Liver (tissue), 9 donors: ENCODE results near the gene TUB. TPM values are rescaled to one million over a fixed set of nuclear protein-coding genes. Genes with fewer than 3 reads are reported as not detected.

Experiments
- DNase-seq: peaks from one replicate; pipeline ENCODE4 v3.0.0-alpha.2; 2017; ENCODE audit warnings: low spot score
- H3K27ac ChIP-seq, 2 donors: one replicate each; pipeline ENCODE4 v1.7.0; 2013; ENCODE audit warnings: inconsistent platforms in 2 of 2, low read length in 2 of 2, control low read depth in 1 of 2, low read depth in 1 of 2, mild to moderate bottlenecking in 1 of 2
- H3K27me3 ChIP-seq, 4 donors: one replicate each; pipeline versions ENCODE4 v1.6.1 to v1.7.0; 2013; ENCODE audit warnings: low read length in 3 of 4, inconsistent platforms in 1 of 4, mild to moderate bottlenecking in 1 of 4, moderate library complexity in 1 of 4; ENCODE audit not compliant: control insufficient read depth in 4 of 4, insufficient read depth in 4 of 4
- H3K36me3 ChIP-seq, 4 donors: one replicate each; pipeline versions ENCODE4 v1.6.1 to v1.7.0; 2013; ENCODE audit warnings: low read length in 3 of 4, mild to moderate bottlenecking in 3 of 4, low read depth in 1 of 4, moderate library complexity in 1 of 4; ENCODE audit not compliant: control insufficient read depth in 4 of 4, insufficient read depth in 3 of 4
- H3K4me1 ChIP-seq, 4 donors: one replicate each; pipeline versions ENCODE4 v1.6.1 to v1.7.0; 2013; ENCODE audit warnings: low read length in 3 of 4, mild to moderate bottlenecking in 3 of 4, moderate library complexity in 1 of 4; ENCODE audit not compliant: control insufficient read depth in 4 of 4, insufficient read depth in 4 of 4
- H3K4me3 ChIP-seq, 3 donors: one replicate each; pipeline versions ENCODE4 v1.6.1 to v1.7.0; 2013; ENCODE audit warnings: low read length in 3 of 3, control low read depth in 1 of 3, low read depth in 1 of 3, mild to moderate bottlenecking in 1 of 3
- H3K9ac ChIP-seq, 2 donors: one replicate each; pipeline ENCODE4 v1.7.0; 2013; ENCODE audit warnings: low read length in 2 of 2, mild to moderate bottlenecking in 2 of 2, moderate library complexity in 2 of 2, control low read depth in 1 of 2, low read depth in 1 of 2
- H3K9me3 ChIP-seq, 4 donors: one replicate each; pipeline versions ENCODE4 v1.6.1 to v1.7.0; 2013; ENCODE audit warnings: low read length in 3 of 4; ENCODE audit not compliant: control insufficient read depth in 4 of 4
- EGR1 ChIP-seq, 2 donors: IDR thresholded peaks; 2 replicates each; pipeline ENCODE4 v1.6.1; 2016 to 2018; ENCODE audit warnings: antibody characterized with exemption in 2 of 2, low read depth in 2 of 2
- FOXA1 ChIP-seq: IDR thresholded peaks from 2 replicates; pipeline ENCODE4 v1.6.1; 2016; ENCODE audit warnings: antibody characterized with exemption
- FOXA2 ChIP-seq: IDR thresholded peaks from 2 replicates; pipeline ENCODE4 v1.6.1; 2016; ENCODE audit warnings: antibody characterized with exemption
- GABPA ChIP-seq, 2 donors: IDR thresholded peaks in 1 of 2; conservative IDR thresholded peaks in 1 of 2; 2 replicates each; pipeline ENCODE4 v1.6.1; 2016; ENCODE audit warnings: antibody characterized with exemption in 2 of 2, mild to moderate bottlenecking in 1 of 2, moderate library complexity in 1 of 2
- HNF4A ChIP-seq, 2 donors: conservative IDR thresholded peaks; 2 replicates each; pipeline ENCODE4 v1.6.1; 2016; ENCODE audit warnings: antibody characterized with exemption in 2 of 2, mild to moderate bottlenecking in 2 of 2
- HNF4G ChIP-seq: IDR thresholded peaks from 2 replicates; pipeline ENCODE4 v1.6.1; 2016; ENCODE audit warnings: antibody characterized with exemption
- JUND ChIP-seq, 2 donors: IDR thresholded peaks; 2 replicates each; pipeline ENCODE4 v1.6.1; 2016; ENCODE audit warnings: antibody characterized with exemption in 2 of 2
- NR2F2 ChIP-seq: IDR thresholded peaks from 2 replicates; pipeline ENCODE4 v1.6.1; 2016; ENCODE audit warnings: antibody characterized with exemption
- RAD21 ChIP-seq, 2 donors: IDR thresholded peaks; 2 replicates each; pipeline ENCODE4 v1.6.1; 2016; ENCODE audit warnings: antibody characterized with exemption in 2 of 2, mild to moderate bottlenecking in 2 of 2
- RXRA ChIP-seq, 2 donors: IDR thresholded peaks; 2 replicates each; pipeline ENCODE4 v1.6.1; 2017 to 2018; ENCODE audit warnings: antibody characterized with exemption in 2 of 2, mild to moderate bottlenecking in 1 of 2
- SP1 ChIP-seq: IDR thresholded peaks from 2 replicates; pipeline ENCODE4 v1.6.1; 2018; ENCODE audit warnings: antibody characterized with exemption, mild to moderate bottlenecking
- YY1 ChIP-seq: IDR thresholded peaks from 2 replicates; pipeline ENCODE4 v1.6.1; 2016; ENCODE audit warnings: antibody characterized with exemption, mild to moderate bottlenecking
- WGBS: extraction: QIAGEN DNeasy Blood & Tissue Kit; methylation state at CpG from one replicate; pipeline ENCODE4 v1.1.7; 2013; 5-methylcytosine and 5-hydroxymethylcytosine counted together
- polyA plus RNA-seq, 2 donors: library from polyadenylated mRNA; stranded (reverse) in 1 of 2; unstranded in 1 of 2; fragments of 200-250 nt in 1 of 2; fragments of >200 nt in 1 of 2; fragmentation: Nextera tagmentation in 1 of 2; extraction: Ambion mirVana in 1 of 2; gene quantifications; one replicate each; pipeline versions ENCODE4 v1.2.1 to v1.2.3, GENCODE V29; 2013 to 2015
- total RNA-seq, 2 donors: library from RNA; depleted of rRNA; stranded (reverse); fragments of >200 nt; gene quantifications; one replicate each; pipeline ENCODE4 v1.2.3, GENCODE V29; 2014
- TF ChIP-seq, protein P1 (sequence below): IDR thresholded peaks from 2 replicates; pipeline ENCODE4 v1.6.1; 2016; ENCODE audit warnings: antibody characterized with exemption
- TF ChIP-seq, protein P2 (sequence below): IDR thresholded peaks from 2 replicates; pipeline ENCODE4 v1.6.1; 2016; ENCODE audit warnings: antibody characterized with exemption
- TF ChIP-seq, protein P3 (sequence below): IDR thresholded peaks from 2 replicates; pipeline ENCODE4 v1.6.1; 2016; ENCODE audit warnings: antibody characterized with exemption
- TF ChIP-seq, protein P4 (sequence below): fragments of 150-350 bp; IDR thresholded peaks from 2 replicates; pipeline ENCODE4 v1.5.1; 2017; ENCODE audit warnings: improper control_type of control experiment, low read depth, low read length; ENCODE audit not compliant: missing input control
- donor health status: healthy.
- donor health status: healthy.
- donor health status: healthy.
- donor health status: healthy.
- donor health status: healthy.

Gene TUB
- total and polyA plus RNA-seq, 4 donors = 0.15 to 1.3 (median 0.66) TPM

DNA sequence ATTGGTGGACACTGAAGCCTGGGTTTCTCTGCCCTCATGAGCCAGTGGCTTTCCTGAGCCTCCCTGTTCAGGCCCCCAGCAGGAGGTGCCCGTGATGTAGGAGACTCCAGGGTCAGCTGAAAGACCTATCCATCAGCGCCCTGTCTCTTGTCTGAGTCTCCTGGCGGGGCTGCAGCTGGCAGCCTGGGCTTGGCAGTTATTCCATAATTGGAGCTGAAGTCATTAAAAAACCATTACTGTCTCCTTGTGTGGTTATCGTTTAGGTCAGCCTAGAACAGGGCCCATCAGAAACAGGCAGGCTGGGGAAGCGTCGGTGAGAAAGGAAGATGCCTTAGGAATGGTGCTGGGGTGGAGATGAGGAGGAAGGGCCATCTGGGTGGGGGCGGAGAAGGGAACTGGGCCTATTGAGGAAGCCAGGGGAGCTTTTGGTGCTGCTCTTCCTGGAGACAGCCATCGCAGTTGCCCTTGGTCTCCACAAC lies 5.0 kb downstream of the TUB start:
- 79% methylated on average over 8 of the region's 8 CpGs for WGBS
- no peak for DNase-seq
- H3K4me1 ChIP-seq = peaks cover 3 to 5% (median 4%) of the 10 kb centered on the region in 4 donors

DNA sequence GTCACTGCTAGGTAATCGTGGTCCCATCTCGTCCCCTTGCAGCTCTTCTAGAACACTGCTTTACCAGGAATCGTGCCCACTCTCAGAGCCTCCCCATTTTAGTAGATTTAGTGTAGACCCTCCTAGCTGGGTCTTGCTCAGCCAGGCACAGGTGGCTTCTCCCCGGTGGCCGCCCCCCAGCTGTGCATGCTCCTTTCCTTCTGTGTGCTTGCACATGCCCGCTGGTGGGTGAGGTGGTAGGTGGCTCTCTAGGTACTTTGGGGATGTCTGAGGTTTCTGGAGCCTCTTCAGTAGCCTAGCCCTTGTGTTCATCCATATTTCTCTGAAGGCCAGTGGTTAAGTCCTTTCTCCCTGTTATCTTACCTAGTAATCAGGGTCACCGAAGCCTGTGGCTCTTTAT lies 5.6 kb downstream of the TUB start:
- no peak for DNase-seq
- no peak for TF ChIP-seq NR2F2
- TF ChIP-seq EGR1 (IDR thresholded peaks at IDR 0.05; ENCODE audit: low read depth in 2 of 2) = no peak
- no peak for TF ChIP-seq RXRA (IDR thresholded peaks at IDR 0.05)
- H3K9me3 ChIP-seq = no peaks in the 10 kb centered on the region
- H3K4me3 ChIP-seq = no peak overlapping the region
- H3K9ac ChIP-seq = no peak overlapping the region
- no peak overlapping the region for H3K27ac ChIP-seq
- H3K27me3 ChIP-seq = no peaks in the 10 kb centered on the region
- H3K36me3 ChIP-seq = no peaks in the 10 kb centered on the region
- H3K4me1 ChIP-seq = peaks cover under 1 to 3% (median under 1%) of the 10 kb centered on the region in 4 donors
- 91% methylated on average over 7 of the region's 7 CpGs for WGBS

More for the DNA sequence above, 5.0 kb downstream of the TUB start:
- no peaks in the 10 kb centered on the region for H3K27me3 ChIP-seq
- no peak for TF ChIP-seq YY1
- no peak for TF ChIP-seq HNF4A (conservative IDR thresholded peaks at IDR 0.05)
- TF ChIP-seq RXRA (IDR thresholded peaks at IDR 0.05) = no peak
- TF ChIP-seq, protein P1, sequence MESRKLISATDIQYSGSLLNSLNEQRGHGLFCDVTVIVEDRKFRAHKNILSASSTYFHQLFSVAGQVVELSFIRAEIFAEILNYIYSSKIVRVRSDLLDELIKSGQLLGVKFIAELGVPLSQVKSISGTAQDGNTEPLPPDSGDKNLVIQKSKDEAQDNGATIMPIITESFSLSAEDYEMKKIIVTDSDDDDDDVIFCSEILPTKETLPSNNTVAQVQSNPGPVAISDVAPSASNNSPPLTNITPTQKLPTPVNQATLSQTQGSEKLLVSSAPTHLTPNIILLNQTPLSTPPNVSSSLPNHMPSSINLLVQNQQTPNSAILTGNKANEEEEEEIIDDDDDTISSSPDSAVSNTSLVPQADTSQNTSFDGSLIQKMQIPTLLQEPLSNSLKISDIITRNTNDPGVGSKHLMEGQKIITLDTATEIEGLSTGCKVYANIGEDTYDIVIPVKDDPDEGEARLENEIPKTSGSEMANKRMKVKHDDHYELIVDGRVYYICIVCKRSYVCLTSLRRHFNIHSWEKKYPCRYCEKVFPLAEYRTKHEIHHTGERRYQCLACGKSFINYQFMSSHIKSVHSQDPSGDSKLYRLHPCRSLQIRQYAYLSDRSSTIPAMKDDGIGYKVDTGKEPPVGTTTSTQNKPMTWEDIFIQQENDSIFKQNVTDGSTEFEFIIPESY = no peak
- no peak for TF ChIP-seq EGR1 (IDR thresholded peaks at IDR 0.05; ENCODE audit: low read depth in 2 of 2)
- TF ChIP-seq, protein P2, sequence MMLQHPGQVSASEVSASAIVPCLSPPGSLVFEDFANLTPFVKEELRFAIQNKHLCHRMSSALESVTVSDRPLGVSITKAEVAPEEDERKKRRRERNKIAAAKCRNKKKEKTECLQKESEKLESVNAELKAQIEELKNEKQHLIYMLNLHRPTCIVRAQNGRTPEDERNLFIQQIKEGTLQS = no peak
- TF ChIP-seq, protein P3, sequence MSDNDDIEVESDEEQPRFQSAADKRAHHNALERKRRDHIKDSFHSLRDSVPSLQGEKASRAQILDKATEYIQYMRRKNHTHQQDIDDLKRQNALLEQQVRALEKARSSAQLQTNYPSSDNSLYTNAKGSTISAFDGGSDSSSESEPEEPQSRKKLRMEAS = no peak
- TF ChIP-seq HNF4G = no peak
- no peak for TF ChIP-seq SP1
- TF ChIP-seq RAD21 (IDR thresholded peaks at IDR 0.05) = no peak
- no peak for TF ChIP-seq GABPA (IDR thresholded peaks at IDR 0.05 in 1 of 2, conservative IDR thresholded peaks at IDR 0.05 in 1 of 2)
- no peak for TF ChIP-seq FOXA2
- TF ChIP-seq NR2F2 = no peak
- no peak for TF ChIP-seq JUND (IDR thresholded peaks at IDR 0.05)
- TF ChIP-seq, protein P4, sequence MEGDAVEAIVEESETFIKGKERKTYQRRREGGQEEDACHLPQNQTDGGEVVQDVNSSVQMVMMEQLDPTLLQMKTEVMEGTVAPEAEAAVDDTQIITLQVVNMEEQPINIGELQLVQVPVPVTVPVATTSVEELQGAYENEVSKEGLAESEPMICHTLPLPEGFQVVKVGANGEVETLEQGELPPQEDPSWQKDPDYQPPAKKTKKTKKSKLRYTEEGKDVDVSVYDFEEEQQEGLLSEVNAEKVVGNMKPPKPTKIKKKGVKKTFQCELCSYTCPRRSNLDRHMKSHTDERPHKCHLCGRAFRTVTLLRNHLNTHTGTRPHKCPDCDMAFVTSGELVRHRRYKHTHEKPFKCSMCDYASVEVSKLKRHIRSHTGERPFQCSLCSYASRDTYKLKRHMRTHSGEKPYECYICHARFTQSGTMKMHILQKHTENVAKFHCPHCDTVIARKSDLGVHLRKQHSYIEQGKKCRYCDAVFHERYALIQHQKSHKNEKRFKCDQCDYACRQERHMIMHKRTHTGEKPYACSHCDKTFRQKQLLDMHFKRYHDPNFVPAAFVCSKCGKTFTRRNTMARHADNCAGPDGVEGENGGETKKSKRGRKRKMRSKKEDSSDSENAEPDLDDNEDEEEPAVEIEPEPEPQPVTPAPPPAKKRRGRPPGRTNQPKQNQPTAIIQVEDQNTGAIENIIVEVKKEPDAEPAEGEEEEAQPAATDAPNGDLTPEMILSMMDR = no peak
- TF ChIP-seq FOXA1 = no peak
- H3K36me3 ChIP-seq = no peaks in the 10 kb centered on the region
- H3K27ac ChIP-seq = no peak overlapping the region
- H3K4me3 ChIP-seq = no peak overlapping the region
- no peaks in the 10 kb centered on the region for H3K9me3 ChIP-seq
- no peak overlapping the region for H3K9ac ChIP-seq

DNA sequence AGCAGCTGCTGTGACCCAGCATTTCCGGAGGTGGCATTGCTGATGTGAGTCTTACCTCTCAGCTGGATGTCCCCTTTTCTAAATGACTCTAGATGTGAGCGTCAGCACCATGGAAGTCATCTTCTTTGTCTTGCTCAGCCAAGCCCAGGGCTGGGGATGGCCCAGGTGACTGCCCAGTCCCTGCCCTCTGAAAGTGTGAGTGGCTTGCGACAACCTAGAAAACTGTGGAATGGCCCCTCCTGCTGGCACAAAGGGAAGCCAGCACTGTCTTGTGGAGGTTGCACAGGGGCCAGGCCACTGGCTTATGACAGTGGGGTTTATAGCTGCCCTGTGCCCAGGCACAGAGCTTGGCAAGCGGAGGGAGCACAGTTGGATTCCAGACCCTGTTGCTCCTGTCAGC lies 6.2 kb downstream of the TUB start:
- WGBS = 82% methylated on average over 4 of the region's 4 CpGs
- no peak for DNase-seq
- H3K4me1 ChIP-seq = no peaks in the 10 kb centered on the region
- TF ChIP-seq FOXA2 = no peak
- TF ChIP-seq, protein P4 = peak; percentile 24
- TF ChIP-seq FOXA1 = no peak
- peak in 1 of 2 donors; percentile 67 for TF ChIP-seq RAD21 (IDR thresholded peaks at IDR 0.05)
- no peak for TF ChIP-seq HNF4G
- no peak for TF ChIP-seq GABPA (IDR thresholded peaks at IDR 0.05 in 1 of 2, conservative IDR thresholded peaks at IDR 0.05 in 1 of 2)
- no peaks in the 10 kb centered on the region for H3K27me3 ChIP-seq
- H3K9me3 ChIP-seq = no peaks in the 10 kb centered on the region
- no peak overlapping the region for H3K27ac ChIP-seq
- no peaks in the 10 kb centered on the region for H3K36me3 ChIP-seq
- no peak overlapping the region for H3K4me3 ChIP-seq
- no peak overlapping the region for H3K9ac ChIP-seq
